GM10248 (cell line): ENCODE results near the gene KRTAP22-1.

Experiments used
- CTCF ChIA-PET: fragments of 300-600 bp; sonication (Branson Sonifier 250); formaldehyde crosslinking; extraction: SDS; loops from one replicate; lab custom pipeline; 2021; ENCODE audit warnings: antibody characterized with exemption; lab: Yijun Ruan, JAX
- POLR2A ChIA-PET: fragments of 350-650 bp; sonication (Branson Sonifier 250); formaldehyde crosslinking; extraction: SDS; loops from one replicate; lab custom pipeline; 2020; ENCODE audit warnings: antibody characterized with exemption; lab: Yijun Ruan, JAX
- DNase-seq: peaks from one replicate; pipeline ENCODE4 v3.0.0; 2012; ENCODE audit errors: extremely low spot score
- CTCF ChIP-seq: IDR thresholded peaks from 2 replicates; pipeline ENCODE4 v1.5.1; 2012; ENCODE audit warnings: mild to moderate bottlenecking, low read depth; ENCODE audit errors: extremely low read depth, missing control alignments, control extremely low read depth

KRTAP22-1 gene

GRCh38 chr21:30620522-30620921 lies 19.6 kb downstream of the KRTAP22-1 start, which contains the start of gene KRTAP20-4:
KRTAP20-4 (plus strand) TSS chr21:30620627.
- ChIA-PET CTCF (no interaction called here), POLR2A (no interaction called here)
- no peak for TF ChIP-seq CTCF
- no peak for DNase-seq

GRCh38 chr21:30623362-30623761 lies 22.5 kb downstream of the KRTAP22-1 start:
- POLR2A ChIA-PET, result no interaction called here
- no peak for TF ChIP-seq CTCF
- DNase-seq, result no peak
- CTCF ChIA-PET, result interaction anchor here (1.2 kb wide), 1 partner anchor 23 kb away, joined by 3 read pairs; no protein-coding TSS in a partner anchor

GRCh38 chr21:30625449-30626165 lies 24.7 kb downstream of the KRTAP22-1 start:
- ChIA-PET POLR2A (no interaction called here), CTCF (no interaction called here)
- no peak for TF ChIP-seq CTCF

GRCh38 chr21:30628109-30628508 lies 27.2 kb downstream of the KRTAP22-1 start:
- no peak for DNase-seq
- POLR2A ChIA-PET, result no interaction called here
- CTCF ChIA-PET, result no interaction called here
- no peak for TF ChIP-seq CTCF

More at GRCh38 chr21:30625449-30626165, 24.7 kb downstream of the KRTAP22-1 start:
- DNase-seq, result no peak

- CTCF ChIA-PET, result no interaction called here
- no peak for TF ChIP-seq CTCF
- POLR2A ChIA-PET, result no interaction called here
- no peak for DNase-seq
Observed at GRCh38 chr21:30629200-30629599, 28.3 kb downstream of the KRTAP22-1 start.

- ChIA-PET CTCF (no interaction called here), POLR2A (no interaction called here)
- no peak for DNase-seq
- no peak for TF ChIP-seq CTCF
Observed at GRCh38 chr21:30634906-30635305, 34.0 kb downstream of the KRTAP22-1 start, which contains the start of gene KRTAP20-2. KRTAP20-2 (plus strand) TSS chr21:30635206; CDS start chr21:30635264, 58 bp downstream.
